GM18907 (cell line): ENCODE data around the gene FOXA1.

ENCODE experiments used
- ATAC-seq: cut with Tn5 transposase; IDR thresholded peaks from one replicate; pipeline ENCODE4 v1.9.1; 2021; ENCODE audit warnings: mild to moderate bottlenecking, moderate library complexity; ENCODE audit not compliant: unreplicated experiment

The FOXA1 gene

GRCh38 chr14:37594971-37595808 lies at the start of gene FOXA1, which contains the start of gene TTC6:
TSS of gene FOXA1 (minus strand) at chr14:37595249. CDS start at chr14:37594972, 277 bp downstream.
TSS of gene TTC6 (plus strand) at chr14:37595629. CDS start at chr14:37622065, 26,436 bp downstream.
- no peak for ATAC-seq

- ATAC-seq, result no peak
These were observed 48.7 kb upstream of the FOXA1 start for GRCh38 chr14:37643701-37644100.

- no peak for ATAC-seq
These were observed 47.1 kb upstream of the FOXA1 start for GRCh38 chr14:37642125-37642524.

DNA sequence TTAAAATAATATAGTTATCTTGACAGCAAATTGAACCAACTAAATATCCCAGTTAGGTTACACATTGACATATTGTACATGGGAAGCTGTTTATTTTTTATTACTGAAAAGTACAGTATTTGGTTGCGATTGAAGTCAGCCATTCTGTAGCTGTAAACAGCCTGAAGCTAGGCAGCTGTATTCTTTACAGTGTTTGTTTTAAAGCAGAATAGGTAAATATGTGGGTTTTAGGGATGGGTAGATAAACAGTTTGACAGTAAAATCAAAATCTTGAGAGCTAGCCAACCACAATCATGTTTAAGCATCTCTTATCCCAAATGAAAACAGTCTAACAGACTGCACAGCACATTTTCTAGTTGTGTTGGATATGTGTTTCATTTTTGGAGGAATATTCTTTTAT lies 46.1 kb upstream of the FOXA1 start:
- ATAC-seq, result no peak

DNA sequence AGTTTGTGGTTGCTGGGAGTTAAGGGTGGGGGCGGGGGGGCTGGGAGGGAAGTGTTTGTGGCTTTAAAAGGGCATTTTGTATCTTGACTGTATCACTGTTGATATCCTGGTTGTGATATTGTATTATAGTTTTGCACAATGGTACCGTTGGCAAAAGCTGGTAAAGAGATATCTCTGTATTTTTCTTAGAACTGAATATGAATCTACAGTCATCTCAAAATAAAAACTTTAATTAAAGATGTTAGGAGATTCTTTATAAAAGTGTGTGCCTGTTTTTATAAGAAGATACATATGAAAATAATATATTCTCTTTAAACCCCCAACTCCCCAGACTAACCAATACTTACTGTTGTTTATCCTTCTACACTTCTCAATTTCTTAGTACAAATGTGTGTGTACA lies 43.5 kb upstream of the FOXA1 start:
- ATAC-seq, result no peak

DNA sequence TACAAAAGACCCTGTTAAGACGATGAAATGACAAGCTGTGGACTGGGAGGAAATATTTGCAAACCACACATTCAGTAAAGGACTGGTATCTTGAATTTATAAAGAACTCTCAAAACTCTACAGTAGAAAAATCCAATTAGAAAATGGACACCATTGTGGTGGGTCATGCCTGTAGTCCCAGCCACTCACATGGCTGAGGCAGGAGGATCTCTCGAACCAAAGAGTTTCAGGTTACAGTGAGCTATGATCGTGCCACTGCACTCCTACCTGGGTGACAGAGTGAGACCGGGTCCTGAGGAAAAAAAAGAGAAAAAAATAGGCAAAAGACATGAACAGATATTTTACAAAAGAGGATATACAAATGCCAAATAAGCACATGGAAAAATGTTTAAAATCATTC lies 42.3 kb upstream of the FOXA1 start:
- ATAC-seq, result no peak

DNA sequence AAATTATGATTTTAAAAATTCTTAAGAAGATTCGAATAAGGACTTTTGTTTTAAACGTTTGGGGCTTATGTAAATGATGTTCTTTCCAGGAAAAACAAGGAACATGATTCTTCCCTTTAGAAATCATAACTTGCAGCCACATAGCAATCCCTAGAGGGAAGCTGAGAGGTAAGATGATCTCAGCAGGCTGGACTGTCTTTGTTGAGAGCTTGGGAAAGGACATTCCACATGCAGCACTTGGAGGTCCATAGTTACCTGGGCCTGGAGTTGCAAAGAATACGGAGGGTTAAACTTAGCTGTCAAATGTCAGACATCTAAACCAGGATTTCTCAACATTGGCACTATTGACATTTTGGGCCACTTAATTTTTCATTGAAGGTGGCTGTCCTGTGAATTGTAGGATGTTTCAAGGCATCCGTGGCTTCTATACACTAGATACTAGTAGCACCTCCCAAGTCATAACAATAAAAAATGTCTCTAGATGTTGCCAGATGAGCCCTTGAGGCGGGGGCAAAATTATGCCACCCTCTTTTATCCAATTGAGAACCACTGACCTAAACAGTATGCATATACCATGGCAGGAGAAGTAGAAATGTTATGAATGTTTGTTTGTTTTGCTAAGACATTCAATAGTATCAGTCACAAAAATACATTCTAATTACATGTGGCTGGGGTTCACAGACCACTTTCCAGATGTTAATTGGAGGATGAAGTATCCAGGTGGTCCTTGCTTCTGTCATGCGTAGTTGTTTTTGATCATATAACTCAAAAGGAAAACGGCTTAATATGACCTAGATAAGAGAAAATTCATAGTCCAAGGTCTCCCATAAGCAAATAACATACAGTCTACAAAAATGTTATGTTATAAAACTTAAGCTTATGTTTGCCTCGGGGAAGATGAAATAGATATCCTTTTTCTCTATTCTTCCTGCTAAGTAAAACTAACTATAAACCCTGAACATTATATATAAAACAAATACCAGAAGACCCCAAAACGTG lies 30.8 kb upstream of the FOXA1 start:
- no peak for ATAC-seq

GRCh38 chr14:37623971-37624370 lies 28.9 kb upstream of the FOXA1 start:
- ATAC-seq, result no peak

DNA sequence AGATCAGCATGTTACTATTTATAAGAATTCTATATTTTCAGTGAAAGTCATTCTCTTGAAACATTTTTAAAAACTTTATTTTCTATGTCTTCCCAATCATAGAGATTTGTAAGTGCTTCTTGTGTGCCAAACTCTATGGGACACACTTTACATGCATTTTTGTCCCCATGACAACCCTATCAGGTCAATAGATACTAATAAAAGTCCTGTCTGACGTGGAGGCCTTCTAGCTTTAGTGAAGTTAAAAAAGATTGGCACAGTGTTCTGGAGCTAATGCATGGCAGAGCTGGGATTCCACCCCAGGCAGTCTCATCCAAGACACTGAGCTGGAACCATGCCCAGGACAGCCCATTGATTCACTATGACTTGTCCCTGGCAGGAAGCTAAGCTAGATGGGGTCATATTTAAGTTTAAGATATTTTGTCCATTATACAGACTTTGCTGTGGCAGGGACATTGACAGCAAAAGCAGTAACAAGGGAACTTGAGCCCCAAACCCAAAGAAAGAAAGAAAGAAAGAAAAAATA lies 28.4 kb upstream of the FOXA1 start:
- no peak for ATAC-seq

DNA sequence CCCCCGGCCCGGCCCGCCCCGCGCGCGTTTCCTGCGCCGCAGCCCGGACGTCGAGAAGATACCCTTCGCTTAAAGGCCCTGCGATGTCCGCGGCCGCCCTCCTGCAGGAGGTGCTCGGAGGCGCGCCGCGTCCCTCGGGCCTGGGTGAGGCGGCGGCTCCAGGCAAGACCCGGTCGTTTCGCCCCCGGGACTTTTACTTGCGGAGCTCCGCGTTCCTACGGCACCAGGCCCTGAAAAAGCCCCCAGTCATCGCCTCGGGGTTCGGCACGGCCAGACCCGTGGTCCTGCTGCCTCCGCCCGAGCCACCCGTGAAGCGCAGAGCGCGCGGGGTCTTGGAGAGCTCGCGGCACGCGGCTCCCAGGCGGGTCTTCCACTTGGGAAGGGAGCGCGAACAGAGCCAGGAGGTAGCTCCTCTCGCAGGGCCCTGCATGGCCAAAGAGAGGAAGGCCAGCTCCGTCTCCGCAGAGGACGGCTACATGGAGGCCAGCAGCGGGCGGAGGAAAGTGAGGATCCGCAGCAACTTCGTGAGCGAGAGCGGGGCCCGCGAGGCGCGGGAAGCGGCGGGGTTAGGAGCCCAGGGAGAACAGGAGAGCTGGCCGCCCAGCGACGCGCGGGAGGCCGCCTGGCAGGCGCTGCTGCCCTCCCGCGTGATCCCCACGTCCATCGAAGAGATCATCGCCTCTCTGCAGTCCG lies 27.3 kb upstream of the FOXA1 start:
- no peak for ATAC-seq

DNA sequence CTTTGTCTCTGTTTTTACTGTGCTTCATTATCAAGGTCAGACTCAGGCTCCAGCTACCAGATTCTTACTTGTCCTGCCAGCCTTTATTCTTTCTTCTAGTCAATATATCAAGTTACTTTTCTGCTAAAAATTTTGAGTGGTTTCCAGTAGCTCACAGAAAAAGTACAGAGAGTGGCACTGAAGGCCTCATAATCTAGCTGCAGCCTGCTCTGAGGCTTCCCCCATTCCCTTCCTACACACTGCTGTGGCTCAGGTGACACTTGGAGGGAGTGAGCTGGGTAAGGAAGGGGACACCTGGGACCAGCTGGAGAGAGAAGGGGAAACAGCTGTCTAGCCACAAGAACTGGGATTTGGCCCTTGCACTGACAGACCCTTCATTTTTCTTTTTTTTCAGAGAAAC lies 25.8 kb upstream of the FOXA1 start:
- ATAC-seq, result no peak

- ATAC-seq, result no peak
These were observed 23.5 kb upstream of the FOXA1 start for GRCh38 chr14:37618498-37619028.

GRCh38 chr14:37617864-37618365 lies 22.9 kb upstream of the FOXA1 start:
- no peak for ATAC-seq

- no peak for ATAC-seq
These were observed 21.8 kb upstream of the FOXA1 start for GRCh38 chr14:37616853-37617252.

- ATAC-seq, result no peak
These were observed 20.7 kb upstream of the FOXA1 start for GRCh38 chr14:37615582-37616289.

DNA sequence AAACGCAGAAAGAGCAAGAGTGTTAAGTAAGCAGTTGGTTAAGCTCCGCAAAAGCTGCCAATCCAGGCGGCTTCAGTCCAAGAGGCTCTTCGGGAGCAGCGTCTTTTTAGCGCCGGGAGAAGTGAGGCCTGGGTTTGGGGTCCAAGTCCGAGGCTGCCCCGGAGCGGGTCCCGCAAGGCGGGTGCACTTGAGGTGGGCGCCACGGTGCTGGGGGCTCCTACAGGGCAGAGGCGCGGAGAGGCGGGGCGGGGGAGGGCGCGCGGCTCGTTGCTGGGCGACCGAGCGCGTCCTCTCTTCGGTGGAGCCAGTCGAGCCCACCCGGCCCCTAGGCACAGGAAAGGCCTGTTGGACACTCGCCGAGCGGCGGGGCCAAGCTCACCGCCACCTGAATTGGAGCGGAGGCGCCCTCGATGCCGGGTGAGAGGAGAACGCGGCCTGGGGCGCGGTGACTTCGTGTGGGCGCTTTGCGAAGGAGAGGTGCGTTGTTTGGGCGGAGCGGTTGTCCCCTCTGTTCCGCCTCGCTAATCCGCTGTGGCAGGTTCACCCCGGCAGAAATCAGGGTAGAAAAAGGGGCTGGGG lies 16.0 kb upstream of the FOXA1 start:
- ATAC-seq, result no peak

- no peak for ATAC-seq
These were observed 13.6 kb upstream of the FOXA1 start for GRCh38 chr14:37608649-37609048.

- ATAC-seq, result no peak
These were observed 11.6 kb upstream of the FOXA1 start for GRCh38 chr14:37606678-37607077.

DNA sequence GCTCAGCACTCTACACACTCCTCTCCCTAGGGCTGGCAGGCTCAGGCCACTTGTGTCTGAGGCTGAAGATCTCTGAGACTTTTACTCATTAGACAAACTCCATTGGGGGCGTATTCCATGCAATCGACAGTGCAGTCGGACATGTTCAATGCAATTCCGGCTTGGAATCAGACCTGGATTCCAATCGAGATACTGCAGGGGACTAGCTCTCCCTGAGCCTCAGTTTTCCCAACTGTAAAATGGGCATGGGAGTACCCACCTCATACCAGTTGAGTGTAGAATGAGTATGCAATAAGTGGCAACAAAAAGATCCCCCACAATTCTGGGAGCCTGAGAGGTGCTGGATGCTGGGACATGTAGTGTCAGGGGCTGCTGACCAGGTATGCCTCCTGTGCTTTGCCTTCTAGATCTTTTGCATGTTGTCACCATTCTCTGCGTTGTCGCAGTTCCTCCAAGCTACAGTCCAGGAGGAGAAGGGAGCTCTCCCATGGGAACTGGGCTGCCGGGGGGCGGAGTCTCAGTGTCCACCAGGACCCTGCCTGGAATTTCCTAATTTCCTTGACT lies 8.7 kb upstream of the FOXA1 start:
- ATAC-seq, result no peak
